ENCODE results near the gene KDM5A. TPM values are rescaled to one million over a fixed set of nuclear protein-coding genes. Genes with fewer than 3 reads are reported as not detected.

KDM5A gene
- total RNA-seq, 3 donors from 2014 or later, result 54.6 to 76.2 (median 74.9) TPM

DNA sequence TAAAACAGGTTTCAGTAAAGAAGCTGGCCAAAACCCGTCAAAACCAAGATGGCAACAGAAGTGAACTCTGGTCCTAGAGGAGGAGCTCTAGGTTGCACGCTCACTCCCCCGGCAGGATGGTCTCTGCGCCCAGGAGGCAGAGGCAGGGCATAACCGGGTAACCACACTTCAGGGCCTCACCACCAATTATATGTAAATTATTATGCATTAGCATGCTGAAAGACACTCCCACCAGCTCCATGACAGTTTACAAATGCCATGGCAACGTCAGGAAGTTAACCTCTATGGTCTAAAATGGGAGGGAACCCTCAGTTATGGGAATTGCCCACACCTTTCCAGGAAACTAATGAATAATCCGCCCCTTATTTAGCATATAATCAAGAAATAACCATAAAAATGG lies 155.1 kb downstream of the KDM5A start:
- TF ChIP-seq, protein P1, sequence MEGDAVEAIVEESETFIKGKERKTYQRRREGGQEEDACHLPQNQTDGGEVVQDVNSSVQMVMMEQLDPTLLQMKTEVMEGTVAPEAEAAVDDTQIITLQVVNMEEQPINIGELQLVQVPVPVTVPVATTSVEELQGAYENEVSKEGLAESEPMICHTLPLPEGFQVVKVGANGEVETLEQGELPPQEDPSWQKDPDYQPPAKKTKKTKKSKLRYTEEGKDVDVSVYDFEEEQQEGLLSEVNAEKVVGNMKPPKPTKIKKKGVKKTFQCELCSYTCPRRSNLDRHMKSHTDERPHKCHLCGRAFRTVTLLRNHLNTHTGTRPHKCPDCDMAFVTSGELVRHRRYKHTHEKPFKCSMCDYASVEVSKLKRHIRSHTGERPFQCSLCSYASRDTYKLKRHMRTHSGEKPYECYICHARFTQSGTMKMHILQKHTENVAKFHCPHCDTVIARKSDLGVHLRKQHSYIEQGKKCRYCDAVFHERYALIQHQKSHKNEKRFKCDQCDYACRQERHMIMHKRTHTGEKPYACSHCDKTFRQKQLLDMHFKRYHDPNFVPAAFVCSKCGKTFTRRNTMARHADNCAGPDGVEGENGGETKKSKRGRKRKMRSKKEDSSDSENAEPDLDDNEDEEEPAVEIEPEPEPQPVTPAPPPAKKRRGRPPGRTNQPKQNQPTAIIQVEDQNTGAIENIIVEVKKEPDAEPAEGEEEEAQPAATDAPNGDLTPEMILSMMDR (IDR thresholded peaks at IDR 0.05), result no peak
- Histone ChIP-seq H3K9me3 (peaks cover 19% of the 10 kb centered on the region), H3K36me3 (ENCODE audit: low read depth) (no peaks in the 10 kb centered on the region), H3K4me1 (ENCODE audit: low read depth) (no peaks in the 10 kb centered on the region), H3K4me3 (no peak overlapping the region)
- intact Hi-C loops (cut with DNase I, micrococcal nuclease), result no loop called here
- DNase-seq (no peak), ATAC-seq (no peak)

DNA sequence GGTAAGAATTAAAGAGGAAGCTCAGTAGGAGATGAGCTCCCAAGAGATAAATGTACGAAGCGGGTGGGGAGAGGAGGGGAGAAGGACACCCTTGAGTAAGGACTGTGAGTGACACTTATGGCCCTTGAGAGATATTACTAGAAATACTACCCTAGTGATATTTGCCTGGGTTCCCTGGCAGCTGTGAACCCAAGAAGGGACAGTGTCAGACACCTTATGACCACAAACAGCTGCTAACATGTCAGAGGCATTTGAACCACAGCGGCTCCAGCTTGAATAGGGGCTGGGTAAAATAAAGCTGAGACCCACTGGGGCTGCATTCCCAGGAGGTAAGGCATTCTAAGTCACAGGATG lies 155.5 kb downstream of the KDM5A start:
- TF ChIP-seq, protein P1 (IDR thresholded peaks at IDR 0.05), result no peak
- H3K36me3 ChIP-seq (ENCODE audit: low read depth), result no peaks in the 10 kb centered on the region
- no peak overlapping the region for H3K4me3 ChIP-seq
- H3K9me3 ChIP-seq, result peaks cover 19% of the 10 kb centered on the region
- intact Hi-C loops (cut with DNase I, micrococcal nuclease), result no loop called here
- DNase-seq (no peak), ATAC-seq (no peak)
- no peaks in the 10 kb centered on the region for H3K4me1 ChIP-seq (ENCODE audit: low read depth)

- intact Hi-C loops (cut with DNase I, micrococcal nuclease), result no loop called here
- TF ChIP-seq, protein P1 (IDR thresholded peaks at IDR 0.05), result no peak
- ATAC-seq (no peak), DNase-seq (no peak)
- Histone ChIP-seq H3K4me3 (no peak overlapping the region), H3K36me3 (ENCODE audit: low read depth) (no peaks in the 10 kb centered on the region), H3K9me3 (peaks cover 19% of the 10 kb centered on the region), H3K4me1 (ENCODE audit: low read depth) (no peaks in the 10 kb centered on the region)
Observed at GRCh38 chr12:232731-233614, 156.1 kb downstream of the KDM5A start.

GRCh38 chr12:230925-231671 lies 158.0 kb downstream of the KDM5A start:
- TF ChIP-seq, protein P1 (IDR thresholded peaks at IDR 0.05), result no peak
- no peak for DNase-seq

More at GRCh38 chr12:230925-231671, 158.0 kb downstream of the KDM5A start:
- ATAC-seq, result no peak
- Histone ChIP-seq H3K4me3 (no peak overlapping the region), H3K36me3 (ENCODE audit: low read depth) (no peaks in the 10 kb centered on the region), H3K4me1 (ENCODE audit: low read depth) (no peaks in the 10 kb centered on the region), H3K9me3 (peaks cover 12% of the 10 kb centered on the region)
- intact Hi-C loops (cut with DNase I, micrococcal nuclease), result no loop called here

Other genes starting within 250 kb of the KDM5A start
- gene SLC6A12, start 175.2 kb downstream of the KDM5A start, total RNA-seq, result 1 to 10 TPM in 2 of 3 donors, not detected in 1; 1.3 to 5.1 TPM
- not detected for gene SLC6A13, start 126.5 kb downstream of the KDM5A start, total RNA-seq
- gene CCDC77, start 12.3 kb upstream of the KDM5A start, total RNA-seq, result 1 to 10 TPM; 8.2 to 8.5 (median 8.4) TPM
- 100 to 1,000 TPM in 1 of 3 donors, 10 to 100 TPM in 2; 62.9 to 134 (median 94.9) TPM for gene B4GALNT3, start 70.6 kb upstream of the KDM5A start, total RNA-seq